ENCODE measurements around the gene VPS26C.
A peak's percentile ranks its signal among the peaks of the same experiment; 100 is the strongest.
"Not testable (repeated sequence)": the region's sequence is repeated elsewhere in the genome, so short reads cannot be mapped to it uniquely, and the experiment has no call there.

VPS26C gene

DNA sequence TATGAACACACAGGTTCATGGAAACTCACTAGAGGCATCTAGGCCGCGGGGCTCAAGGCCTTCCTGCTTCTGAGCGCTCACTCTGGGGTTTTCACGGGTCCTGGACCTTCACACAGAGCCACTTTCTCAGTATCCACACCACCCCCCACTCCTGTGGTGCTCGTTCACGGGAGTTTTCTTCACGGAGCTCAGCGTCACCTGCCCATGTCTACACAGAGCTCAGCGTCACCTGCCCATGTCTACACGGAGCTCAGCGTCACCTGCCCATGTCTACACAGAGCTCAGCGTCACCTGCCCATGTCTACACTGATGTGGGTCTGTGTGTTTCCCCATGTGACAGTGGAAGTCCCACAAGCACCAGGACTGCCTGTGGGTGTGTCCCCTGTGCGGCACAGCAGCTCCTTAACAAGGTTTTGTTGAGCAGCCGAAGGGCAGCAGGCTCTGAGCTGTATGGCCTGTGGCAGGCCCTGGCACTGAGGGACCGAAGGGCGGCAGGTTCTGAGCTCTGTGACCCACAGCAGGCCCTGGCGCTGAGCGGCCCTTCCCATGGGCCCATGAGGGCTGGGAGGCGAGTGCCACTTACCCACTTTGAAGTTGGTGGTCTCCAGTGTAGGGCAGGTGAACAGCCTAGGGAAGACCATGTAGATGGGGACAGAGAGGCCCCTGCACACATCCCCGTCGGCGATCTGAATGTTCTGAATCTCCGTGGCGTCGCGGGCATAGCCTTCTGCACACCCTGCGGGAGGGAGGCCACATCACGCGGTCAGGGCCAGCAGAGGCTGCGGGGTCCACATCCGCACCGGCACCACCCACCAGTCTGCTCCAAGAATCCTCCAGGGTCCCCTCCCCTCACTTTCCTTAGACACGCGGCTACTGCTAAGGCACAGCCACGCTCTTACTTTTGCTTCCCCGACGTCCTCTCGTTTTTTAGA is 39.8 kb downstream of the VPS26C start:
- H3K9ac ChIP-seq (ENCODE audit: low read depth, low read length): no peak overlapping the region
- no peaks in the 10 kb centered on the region for H3K4me1 ChIP-seq (ENCODE audit: control insufficient read depth, insufficient read depth, low read length)
- no peak overlapping the region for H3K4me3 ChIP-seq (ENCODE audit: low read depth, low read length)
- H3K9me3 ChIP-seq (ENCODE audit: control insufficient read depth, insufficient read depth, low read length): no peaks in the 10 kb centered on the region
- no peak overlapping the region for H3K27ac ChIP-seq (ENCODE audit: low read depth, low read length)
- peaks cover 92% of the 10 kb centered on the region for H3K36me3 ChIP-seq (ENCODE audit: control insufficient read depth, insufficient read depth, low read length)
- no peaks in the 10 kb centered on the region for H3K27me3 ChIP-seq (ENCODE audit: control insufficient read depth, insufficient read depth, low read length)

- H3K36me3 ChIP-seq (ENCODE audit: control insufficient read depth, insufficient read depth, low read length): peaks cover 82% of the 10 kb centered on the region
- H3K4me1 ChIP-seq (ENCODE audit: control insufficient read depth, insufficient read depth, low read length): no peaks in the 10 kb centered on the region
- no peak overlapping the region for H3K27ac ChIP-seq (ENCODE audit: low read depth, low read length)
- H3K9me3 ChIP-seq (ENCODE audit: control insufficient read depth, insufficient read depth, low read length): no peaks in the 10 kb centered on the region
- H3K9ac ChIP-seq (ENCODE audit: low read depth, low read length): no peak overlapping the region
- no peak overlapping the region for H3K4me3 ChIP-seq (ENCODE audit: low read depth, low read length)
- H3K27me3 ChIP-seq (ENCODE audit: control insufficient read depth, insufficient read depth, low read length): no peaks in the 10 kb centered on the region
Observed at GRCh38 chr21:37226041-37226920, 40.9 kb downstream of the VPS26C start.

- Histone ChIP-seq H3K9ac (ENCODE audit: low read depth, low read length) (no peak overlapping the region), H3K27ac (ENCODE audit: low read depth, low read length) (no peak overlapping the region), H3K4me1 (ENCODE audit: control insufficient read depth, insufficient read depth, low read length) (0 out of 2 replicates have a peak, but pooled peaks cover 4% of the 10 kb centered on the region), H3K4me3 (ENCODE audit: low read depth, low read length) (no peak overlapping the region), H3K27me3 (ENCODE audit: control insufficient read depth, insufficient read depth, low read length) (peaks cover 4% of the 10 kb centered on the region; the same call in 1 of the 2 replicates), H3K36me3 (ENCODE audit: control insufficient read depth, insufficient read depth, low read length) (peaks cover 70% of the 10 kb centered on the region), H3K9me3 (ENCODE audit: control insufficient read depth, insufficient read depth, low read length) (no peaks in the 10 kb centered on the region)
Observed at GRCh38 chr21:37224861-37225839, 42.0 kb downstream of the VPS26C start.

GRCh38 chr21:37223804-37224345 is 43.3 kb downstream of the VPS26C start:
- Histone ChIP-seq H3K27ac (ENCODE audit: low read depth, low read length) (no peak overlapping the region), H3K4me3 (ENCODE audit: low read depth, low read length) (no peak overlapping the region), H3K36me3 (ENCODE audit: control insufficient read depth, insufficient read depth, low read length) (peaks cover 59% of the 10 kb centered on the region), H3K9me3 (ENCODE audit: control insufficient read depth, insufficient read depth, low read length) (no peaks in the 10 kb centered on the region), H3K9ac (ENCODE audit: low read depth, low read length) (no peak overlapping the region), H3K4me1 (ENCODE audit: control insufficient read depth, insufficient read depth, low read length) (0 out of 2 replicates have a peak, but pooled peaks cover 5% of the 10 kb centered on the region), H3K27me3 (ENCODE audit: control insufficient read depth, insufficient read depth, low read length) (peaks cover 13% of the 10 kb centered on the region)

GRCh38 chr21:37222248-37222647 is 44.9 kb downstream of the VPS26C start:
- H3K9me3 ChIP-seq (ENCODE audit: control insufficient read depth, insufficient read depth, low read length); H3K4me1 ChIP-seq (ENCODE audit: control insufficient read depth, insufficient read depth, low read length); H3K27ac ChIP-seq (ENCODE audit: low read depth, low read length); H3K9ac ChIP-seq (ENCODE audit: low read depth, low read length); H3K4me3 ChIP-seq (ENCODE audit: low read depth, low read length): not testable (repeated sequence)
- peaks cover 13% of the 10 kb centered on the region for H3K27me3 ChIP-seq (ENCODE audit: control insufficient read depth, insufficient read depth, low read length)
- peaks cover 42% of the 10 kb centered on the region for H3K36me3 ChIP-seq (ENCODE audit: control insufficient read depth, insufficient read depth, low read length)

DNA sequence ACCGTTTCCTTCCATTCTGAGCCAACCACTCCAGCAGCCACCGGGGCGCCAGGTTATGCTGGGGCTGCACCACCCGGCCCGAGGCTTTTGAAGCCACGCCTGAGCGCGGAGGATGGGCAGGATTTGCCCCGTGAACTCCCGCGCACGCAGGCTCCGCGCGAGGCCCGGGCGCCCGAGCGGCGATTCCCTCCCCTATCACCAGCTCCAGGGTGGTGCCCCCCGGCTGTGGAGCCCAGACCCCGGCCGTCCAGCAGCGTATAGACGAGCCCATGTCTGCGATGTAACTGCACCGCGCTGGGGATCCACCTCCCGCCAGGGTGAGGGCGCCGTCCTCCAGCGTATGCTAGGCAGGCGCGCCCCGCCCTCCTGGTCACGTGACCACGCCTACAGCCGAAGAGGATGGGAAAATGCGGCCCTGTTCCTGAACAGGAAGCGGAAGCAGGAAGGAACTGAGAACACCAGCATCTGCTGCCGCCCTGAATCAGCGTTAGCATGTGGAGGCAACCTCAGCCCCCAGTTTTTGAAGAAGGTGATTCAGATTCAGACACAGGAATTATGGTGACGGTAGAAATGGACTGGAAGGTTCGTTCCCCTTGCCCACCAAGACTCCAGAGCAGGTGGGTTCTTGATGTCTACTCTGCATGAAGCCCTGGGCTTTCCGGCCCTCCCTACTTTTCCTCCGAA is 46.0 kb downstream of the VPS26C start:
- Histone ChIP-seq H3K4me1 (ENCODE audit: control insufficient read depth, insufficient read depth, low read length) (0 out of 2 replicates have a peak, but pooled peaks cover 5% of the 10 kb centered on the region), H3K9me3 (ENCODE audit: control insufficient read depth, insufficient read depth, low read length) (no peaks in the 10 kb centered on the region), H3K9ac (ENCODE audit: low read depth, low read length) (no peak overlapping the region), H3K4me3 (ENCODE audit: low read depth, low read length) (peak overlapping the region; percentile 58), H3K36me3 (ENCODE audit: control insufficient read depth, insufficient read depth, low read length) (peaks cover 31% of the 10 kb centered on the region), H3K27ac (ENCODE audit: low read depth, low read length) (no peak overlapping the region), H3K27me3 (ENCODE audit: control insufficient read depth, insufficient read depth, low read length) (peaks cover 13% of the 10 kb centered on the region)

- peaks cover 25% of the 10 kb centered on the region for H3K36me3 ChIP-seq (ENCODE audit: control insufficient read depth, insufficient read depth, low read length)
- peak overlapping the region; percentile 58 for H3K4me3 ChIP-seq (ENCODE audit: low read depth, low read length)
- no peak overlapping the region for H3K9ac ChIP-seq (ENCODE audit: low read depth, low read length)
- no peak overlapping the region for H3K27ac ChIP-seq (ENCODE audit: low read depth, low read length)
- no peaks in the 10 kb centered on the region for H3K9me3 ChIP-seq (ENCODE audit: control insufficient read depth, insufficient read depth, low read length)
- 0 out of 2 replicates have a peak, but pooled peaks cover 5% of the 10 kb centered on the region for H3K4me1 ChIP-seq (ENCODE audit: control insufficient read depth, insufficient read depth, low read length)
- H3K27me3 ChIP-seq (ENCODE audit: control insufficient read depth, insufficient read depth, low read length): peaks cover 13% of the 10 kb centered on the region
Observed at GRCh38 chr21:37220433-37220980, 46.6 kb downstream of the VPS26C start.

DNA sequence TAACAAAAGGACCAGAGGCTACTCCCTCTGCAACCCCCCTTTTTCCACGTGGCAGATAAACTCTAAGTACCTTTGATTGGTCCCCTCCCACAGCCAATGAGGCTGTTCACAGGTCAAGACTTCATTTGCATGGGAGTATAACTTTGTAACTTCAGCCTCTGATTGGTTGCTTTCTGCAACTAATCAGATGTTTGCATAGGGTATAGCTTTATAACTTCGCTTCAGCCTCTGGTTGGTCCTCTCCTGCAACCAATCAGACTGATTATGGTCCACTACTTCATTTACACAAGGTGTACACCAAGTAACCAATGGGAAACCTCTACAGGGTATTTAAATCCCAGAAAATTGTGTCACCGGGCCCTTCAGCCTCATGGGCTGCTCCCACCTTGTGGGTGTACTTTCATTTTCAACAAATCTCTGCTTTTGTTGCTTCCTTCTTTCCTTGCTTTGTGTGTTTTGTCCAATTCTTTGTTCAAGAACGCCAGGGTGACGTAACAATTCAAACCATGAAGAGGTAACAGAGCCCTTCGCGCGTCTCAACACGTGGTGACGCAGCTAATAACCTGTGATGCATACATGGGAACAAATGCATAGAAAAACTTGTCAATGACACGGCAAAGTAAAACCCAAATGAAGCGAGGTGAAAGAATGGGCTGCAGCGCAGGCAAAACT is 47.2 kb downstream of the VPS26C start:
- Histone ChIP-seq H3K36me3 (ENCODE audit: control insufficient read depth, insufficient read depth, low read length) (peaks cover 19% of the 10 kb centered on the region), H3K9me3 (ENCODE audit: control insufficient read depth, insufficient read depth, low read length) (no peaks in the 10 kb centered on the region), H3K27ac (ENCODE audit: low read depth, low read length) (no peak overlapping the region), H3K27me3 (ENCODE audit: control insufficient read depth, insufficient read depth, low read length) (peaks cover 13% of the 10 kb centered on the region), H3K4me1 (ENCODE audit: control insufficient read depth, insufficient read depth, low read length) (0 out of 2 replicates have a peak, but pooled peaks cover 5% of the 10 kb centered on the region), H3K9ac (ENCODE audit: low read depth, low read length) (no peak overlapping the region), H3K4me3 (ENCODE audit: low read depth, low read length) (peak overlapping the region; percentile 58)

DNA sequence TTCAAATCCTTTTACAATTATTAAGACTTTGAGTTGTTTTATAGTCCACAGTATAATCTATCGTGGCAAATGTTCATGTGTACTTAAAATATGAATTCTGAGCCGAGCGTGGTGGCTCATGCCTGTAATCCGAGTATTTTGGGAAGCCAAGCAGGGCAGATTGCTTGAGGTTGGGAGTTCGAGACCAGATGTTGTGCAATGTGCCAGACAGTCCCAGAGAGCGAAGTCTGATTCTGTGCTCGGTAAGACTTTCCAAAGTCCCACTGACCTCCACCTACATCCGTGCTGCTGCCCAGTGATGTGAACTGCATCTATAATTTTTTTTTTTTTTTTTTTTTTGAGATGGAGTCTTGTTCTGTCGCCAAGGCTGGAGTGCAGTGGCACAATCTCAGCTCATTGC is 52.2 kb downstream of the VPS26C start:
- Histone ChIP-seq H3K4me3 (ENCODE audit: low read depth, low read length) (no peak overlapping the region), H3K9ac (ENCODE audit: low read depth, low read length) (no peak overlapping the region), H3K9me3 (ENCODE audit: control insufficient read depth, insufficient read depth, low read length) (peaks cover 4% of the 10 kb centered on the region; the same call in 1 of the 2 replicates), H3K4me1 (ENCODE audit: control insufficient read depth, insufficient read depth, low read length) (no peaks in the 10 kb centered on the region), H3K36me3 (ENCODE audit: control insufficient read depth, insufficient read depth, low read length) (no peaks in the 10 kb centered on the region), H3K27ac (ENCODE audit: low read depth, low read length) (no peak overlapping the region), H3K27me3 (ENCODE audit: control insufficient read depth, insufficient read depth, low read length) (peaks cover 8% of the 10 kb centered on the region)
